OCI-M1 (cell line): Measurements from ENCODE around the gene SRSF3.
A peak's percentile ranks its signal among the peaks of the same experiment; 100 is the strongest.

Experiments used
- DNase-seq: peaks from one replicate; lab custom pipeline; 2025; lab: John Stamatoyannopoulos, UW

Gene SRSF3

GRCh38 chr6:36623547-36624459 lies 29.6 kb downstream of the SRSF3 start:
- DNase-seq: peak; percentile 89

- DNase-seq: no peak
Observed at GRCh38 chr6:36624461-36625157, 30.4 kb downstream of the SRSF3 start.

- no peak for DNase-seq
Observed at GRCh38 chr6:36625158-36625919, 31.2 kb downstream of the SRSF3 start.

- DNase-seq: no peak
Observed at GRCh38 chr6:36626636-36627035, 32.5 kb downstream of the SRSF3 start.

- no peak for DNase-seq
Observed at GRCh38 chr6:36627141-36627540, 33.0 kb downstream of the SRSF3 start.

GRCh38 chr6:36627801-36628246 lies 33.7 kb downstream of the SRSF3 start:
- no peak for DNase-seq

- DNase-seq: no peak
Observed at GRCh38 chr6:36629784-36630183, 35.6 kb downstream of the SRSF3 start.

- DNase-seq: no peak
Observed at GRCh38 chr6:36631326-36632011, 37.3 kb downstream of the SRSF3 start.

GRCh38 chr6:36633370-36633769 lies 39.2 kb downstream of the SRSF3 start:
- DNase-seq: no peak

- DNase-seq: no peak
Observed at GRCh38 chr6:36633915-36634314, 39.8 kb downstream of the SRSF3 start.

GRCh38 chr6:36634317-36635108 lies 40.4 kb downstream of the SRSF3 start:
- no peak for DNase-seq

GRCh38 chr6:36636283-36636682 lies 42.1 kb downstream of the SRSF3 start:
- DNase-seq: no peak

GRCh38 chr6:36636687-36637418 lies 42.7 kb downstream of the SRSF3 start:
- no peak for DNase-seq

GRCh38 chr6:36638579-36638978 lies 44.4 kb downstream of the SRSF3 start:
- no peak for DNase-seq

GRCh38 chr6:36639171-36639808 lies 45.1 kb downstream of the SRSF3 start:
- no peak for DNase-seq

GRCh38 chr6:36641543-36641942 lies 47.4 kb downstream of the SRSF3 start:
- DNase-seq: no peak

GRCh38 chr6:36642913-36643817 lies 49.0 kb downstream of the SRSF3 start:
- no peak for DNase-seq

- DNase-seq: no peak
Observed at GRCh38 chr6:36643977-36644376, 49.8 kb downstream of the SRSF3 start.

GRCh38 chr6:36649086-36649485 lies 54.9 kb downstream of the SRSF3 start:
- no peak for DNase-seq
